Fibroblast of lung (primary cell): ENCODE data around the gene SLC44A5.

Source experiments
- CTCF ChIP-seq, 2 donors: IDR thresholded peaks in 1 of 2; conservative IDR thresholded peaks in 1 of 2; 1 replicate in 1 of 2; 2 replicates in 1 of 2; pipeline ENCODE4 v1.5.1; 2011 to 2012; ENCODE audit warnings: low read length in 2 of 2, control low read depth in 1 of 2, inconsistent platforms in 1 of 2, low read depth in 1 of 2, mild to moderate bottlenecking in 1 of 2
- EZH2 ChIP-seq: IDR thresholded peaks from 2 replicates; pipeline ENCODE4 v1.5.1; 2012; ENCODE audit warnings: low read length, control low read depth, mild to moderate bottlenecking; ENCODE audit errors: missing control alignments

- TF ChIP-seq CTCF (conservative IDR thresholded peaks at IDR 0.05 in 1 of 2, IDR thresholded peaks at IDR 0.05 in 1 of 2; ENCODE audit: low read depth in 1 of 2, low read length in 2 of 2) (no peak), EZH2 (no peak)
Measured at GRCh38 chr1:75361260-75361659, 249.7 kb downstream of the SLC44A5 start.
